GM18519 (cell line): Measurements from ENCODE around the gene FAF1.

Source experiments
- ATAC-seq: cut with Tn5 transposase; IDR thresholded peaks from one replicate; pipeline ENCODE4 v1.9.1; 2021; ENCODE audit warnings: mild to moderate bottlenecking, moderate library complexity; ENCODE audit not compliant: unreplicated experiment, low FRiP score

FAF1 gene

DNA sequence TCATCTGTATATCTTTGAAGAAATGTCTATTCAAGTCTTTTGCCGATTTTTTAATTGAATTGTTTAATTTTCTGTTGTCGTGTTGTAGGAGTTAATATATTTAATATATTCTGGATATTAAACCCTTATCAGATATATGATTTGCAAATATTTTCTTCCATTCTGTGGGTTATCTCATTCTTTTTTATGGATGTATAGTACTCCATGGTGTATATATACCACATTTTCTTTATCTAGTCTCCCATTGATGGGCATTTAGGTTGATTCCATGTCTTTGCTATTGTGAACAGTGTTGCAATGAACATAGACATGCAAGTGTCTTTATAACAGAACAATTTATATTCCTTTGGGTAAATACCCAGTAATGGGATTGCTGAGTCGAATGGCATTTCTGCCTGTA lies 436.5 kb downstream of the FAF1 start:
- ATAC-seq = no peak

DNA sequence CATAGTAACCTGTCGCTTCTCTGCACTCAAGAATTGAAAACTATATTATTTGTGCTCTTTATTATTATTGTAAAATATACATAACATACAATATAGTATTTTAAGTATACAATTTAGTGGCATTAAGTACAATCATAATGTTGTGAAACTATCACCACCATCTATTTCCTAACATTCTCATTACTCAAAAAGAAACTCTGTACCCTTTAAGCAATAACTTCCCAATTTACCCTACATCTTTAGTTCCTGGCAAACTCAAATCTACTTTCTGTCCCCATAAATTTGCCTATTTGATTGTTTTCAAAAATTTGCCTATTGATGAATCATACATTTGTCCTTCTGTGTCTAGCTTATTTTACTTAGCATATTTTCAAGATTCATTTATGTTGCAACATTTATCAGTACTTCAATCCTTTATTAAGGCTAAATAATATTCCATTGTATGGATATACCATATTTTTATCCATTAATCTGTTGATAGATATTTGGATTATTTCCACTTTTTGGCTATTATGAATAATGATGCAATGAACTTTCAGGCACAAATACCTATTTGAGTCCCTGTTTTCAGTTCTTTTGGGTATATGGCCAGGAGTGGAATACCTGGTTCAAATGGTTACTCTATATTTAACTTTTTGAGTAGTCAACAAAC lies 437.2 kb downstream of the FAF1 start:
- ATAC-seq = no peak

GRCh38 chr1:50521703-50522102 lies 438.4 kb downstream of the FAF1 start:
- ATAC-seq = no peak

- no peak for ATAC-seq
Observed at GRCh38 chr1:50517488-50517887, 442.6 kb downstream of the FAF1 start.

DNA sequence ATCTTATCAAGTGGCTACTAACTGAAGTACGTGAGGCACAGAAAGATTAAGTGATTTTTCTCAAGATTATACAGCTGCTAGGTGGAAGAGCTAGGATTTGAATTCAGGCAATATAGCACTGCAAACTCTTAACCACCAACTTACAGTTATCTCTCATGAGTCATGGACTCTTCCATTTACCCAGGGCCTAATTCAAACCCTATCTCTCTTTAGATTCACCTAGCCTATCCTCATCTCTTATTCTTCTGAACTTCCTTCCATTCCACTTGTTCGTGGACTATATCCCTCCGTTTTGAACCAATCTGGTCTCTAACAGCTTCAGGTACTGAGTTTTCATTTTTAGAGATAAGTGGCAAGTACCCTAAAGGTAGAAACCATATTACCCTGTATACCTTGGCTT lies 444.0 kb downstream of the FAF1 start:
- ATAC-seq = no peak

GRCh38 chr1:50508040-50508586 lies 452.0 kb downstream of the FAF1 start:
- ATAC-seq = no peak

GRCh38 chr1:50505427-50505826 lies 454.6 kb downstream of the FAF1 start:
- no peak for ATAC-seq

GRCh38 chr1:50503515-50503914 lies 456.6 kb downstream of the FAF1 start:
- ATAC-seq = no peak

- ATAC-seq = no peak
Observed at GRCh38 chr1:50502147-50502546, 457.9 kb downstream of the FAF1 start.

DNA sequence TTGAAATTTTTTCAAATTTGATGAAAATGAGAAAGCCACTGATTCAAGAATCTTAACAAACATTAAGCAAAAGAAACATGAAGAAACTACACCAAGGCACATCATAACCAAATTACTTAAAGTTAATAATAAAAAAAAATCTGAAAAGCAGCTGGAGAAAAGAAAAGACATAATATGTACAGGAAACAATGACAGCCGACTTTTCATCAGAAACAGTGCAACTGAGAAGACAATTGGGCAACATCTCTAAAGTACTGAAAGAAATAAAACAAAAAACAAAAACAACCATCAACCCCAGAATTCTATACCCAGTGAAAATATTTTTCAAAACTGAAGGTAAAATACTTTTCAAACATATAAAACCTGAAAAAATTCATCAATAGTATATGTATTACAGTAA lies 463.1 kb downstream of the FAF1 start:
- ATAC-seq = no peak

GRCh38 chr1:50493710-50494109 lies 466.4 kb downstream of the FAF1 start:
- no peak for ATAC-seq

GRCh38 chr1:50492142-50492541 lies 467.9 kb downstream of the FAF1 start:
- ATAC-seq = no peak

- no peak for ATAC-seq
Observed at GRCh38 chr1:50491142-50491541, 468.9 kb downstream of the FAF1 start.

GRCh38 chr1:50490640-50491039 lies 469.4 kb downstream of the FAF1 start:
- ATAC-seq = no peak

DNA sequence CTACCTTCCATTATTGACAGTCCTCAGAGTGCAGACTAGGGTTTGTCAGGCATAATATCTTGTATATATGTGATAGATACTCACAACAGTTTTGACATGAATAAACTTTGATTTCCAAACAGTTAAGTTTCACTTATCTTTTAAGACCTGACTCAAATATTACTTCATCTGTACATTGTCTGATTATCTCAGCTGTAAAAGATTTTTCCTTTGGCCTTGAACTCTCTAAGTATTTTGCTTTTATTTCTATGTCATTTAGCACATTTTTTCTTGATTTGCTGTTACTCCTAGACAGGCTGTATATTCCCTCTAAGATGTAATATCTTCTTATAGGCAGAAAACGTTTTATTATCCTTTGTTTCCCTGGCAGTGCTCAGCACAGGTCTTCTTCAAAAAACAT lies 471.2 kb downstream of the FAF1 start:
- no peak for ATAC-seq

GRCh38 chr1:50488356-50488755 lies 471.7 kb downstream of the FAF1 start:
- no peak for ATAC-seq

GRCh38 chr1:50487725-50488124 lies 472.3 kb downstream of the FAF1 start:
- ATAC-seq = no peak

DNA sequence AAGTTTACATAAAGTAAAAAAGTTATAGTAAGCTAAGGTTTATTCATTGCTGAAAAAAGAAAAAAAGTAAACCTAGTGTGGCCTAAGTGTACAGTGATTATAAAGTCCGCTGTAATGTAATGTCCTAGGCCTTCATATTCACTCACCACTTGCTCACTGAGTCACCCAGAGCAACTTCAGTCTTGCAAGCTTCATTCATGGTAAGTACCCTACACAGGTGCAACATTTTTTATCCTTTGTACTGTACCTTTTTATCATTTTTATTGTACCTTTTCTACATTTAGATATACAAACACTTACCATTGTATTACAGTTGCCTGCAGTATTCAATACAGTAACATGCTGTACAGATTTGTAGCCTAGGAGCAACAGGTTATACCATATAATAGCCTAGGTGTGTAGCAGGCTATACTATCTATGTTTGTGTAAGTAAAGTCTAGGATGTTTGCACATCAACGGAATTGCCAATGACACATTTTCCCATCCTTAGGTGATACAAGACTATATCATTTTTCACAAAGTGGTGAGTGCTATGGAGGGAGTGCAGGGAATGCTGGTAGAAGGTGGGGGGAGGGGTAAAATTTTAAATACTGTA lies 478.8 kb downstream of the FAF1 start:
- ATAC-seq = no peak

DNA sequence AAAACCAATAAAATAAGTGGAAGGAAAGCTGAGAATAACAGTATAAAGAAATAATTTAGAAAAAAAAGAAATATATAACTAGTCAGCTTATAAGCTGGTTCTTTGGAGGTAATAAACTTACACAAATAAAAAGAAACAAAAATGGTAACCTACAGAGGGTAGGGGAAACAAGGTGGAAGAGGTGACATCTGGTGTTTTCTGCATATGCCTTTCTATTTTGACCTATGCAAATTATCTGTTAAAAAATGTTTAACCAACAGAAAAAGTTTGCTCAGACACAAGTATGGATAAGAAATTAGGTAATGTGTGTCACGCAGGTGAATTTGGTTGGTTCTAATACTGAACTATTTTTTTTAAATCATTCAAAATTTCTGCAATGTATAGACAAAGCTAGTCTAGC lies 483.3 kb downstream of the FAF1 start:
- no peak for ATAC-seq

GRCh38 chr1:50474859-50475809 lies 484.9 kb downstream of the FAF1 start:
- no peak for ATAC-seq

DNA sequence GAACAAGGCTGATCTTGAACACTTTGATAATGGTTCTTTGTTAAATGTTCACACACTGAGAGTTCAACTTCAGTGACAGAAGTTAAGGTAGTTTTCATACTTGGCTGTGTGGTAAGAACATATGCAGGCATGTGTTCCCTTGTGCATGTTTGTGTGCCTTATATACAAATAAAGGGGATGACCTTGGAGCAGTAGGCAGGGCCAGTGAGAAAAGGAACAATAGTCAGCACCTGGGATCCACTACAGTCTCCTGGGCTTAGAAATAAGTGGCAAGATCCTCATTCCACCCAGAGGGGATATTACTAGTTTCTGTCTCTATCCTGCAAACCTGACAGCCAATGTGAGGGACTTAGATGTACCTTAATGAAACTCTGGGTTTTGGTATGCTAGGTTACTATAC lies 486.6 kb downstream of the FAF1 start:
- no peak for ATAC-seq
